ENCODE data around the gene RASGEF1B. TPM values are rescaled to one million over a fixed set of nuclear protein-coding genes. Genes with fewer than 3 reads are reported as not detected.
"Not testable (repeated sequence)": the region's sequence is repeated elsewhere in the genome, so short reads cannot be mapped to it uniquely, and the experiment has no call there.

Gene RASGEF1B
- total RNA-seq, 2 donors from 2014 or later: 4.3 to 8.6 TPM

DNA sequence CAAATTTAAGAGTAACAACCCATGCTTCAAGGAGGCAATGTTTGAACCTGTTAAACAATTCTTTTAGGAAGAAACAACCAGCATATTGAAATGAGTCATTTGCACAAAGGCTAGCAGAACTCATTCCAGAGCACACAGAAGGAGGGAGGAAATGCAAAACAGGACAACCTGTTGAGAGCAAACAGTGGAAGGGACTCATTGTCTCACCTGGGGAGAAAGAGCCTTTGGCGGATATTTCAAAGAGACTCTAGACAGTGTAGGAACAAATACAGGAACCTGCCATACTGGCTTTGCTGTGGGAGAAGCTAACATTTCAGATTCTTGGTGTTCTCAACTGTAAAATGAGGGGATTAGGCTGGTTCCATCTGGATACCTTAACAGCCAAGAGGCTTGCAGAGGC lies 14.8 kb upstream of the RASGEF1B start:
- Histone ChIP-seq H3K36me3 (replicated peaks in 1 of 2; ENCODE audit: insufficient read depth in 1 of 2, low read depth in 2 of 2) (no peaks in the 10 kb centered on the region), H3K4me1 (no peaks in the 10 kb centered on the region), H3K27me3 (no peaks in the 10 kb centered on the region), H3K4me3 (no peak overlapping the region), H3K9me3 (no peaks in the 10 kb centered on the region), H3K27ac (no peak overlapping the region)
- 71 to 100% methylated on average over 1 of the region's 1 CpG for WGBS, 2 donors
- intact Hi-C loops (cut with DNase I): no loop called here
- ATAC-seq (no peak), DNase-seq (no peak)
- no peak for TF ChIP-seq POLR2A (IDR thresholded peaks at IDR 0.05)
- TF ChIP-seq, protein P1, sequence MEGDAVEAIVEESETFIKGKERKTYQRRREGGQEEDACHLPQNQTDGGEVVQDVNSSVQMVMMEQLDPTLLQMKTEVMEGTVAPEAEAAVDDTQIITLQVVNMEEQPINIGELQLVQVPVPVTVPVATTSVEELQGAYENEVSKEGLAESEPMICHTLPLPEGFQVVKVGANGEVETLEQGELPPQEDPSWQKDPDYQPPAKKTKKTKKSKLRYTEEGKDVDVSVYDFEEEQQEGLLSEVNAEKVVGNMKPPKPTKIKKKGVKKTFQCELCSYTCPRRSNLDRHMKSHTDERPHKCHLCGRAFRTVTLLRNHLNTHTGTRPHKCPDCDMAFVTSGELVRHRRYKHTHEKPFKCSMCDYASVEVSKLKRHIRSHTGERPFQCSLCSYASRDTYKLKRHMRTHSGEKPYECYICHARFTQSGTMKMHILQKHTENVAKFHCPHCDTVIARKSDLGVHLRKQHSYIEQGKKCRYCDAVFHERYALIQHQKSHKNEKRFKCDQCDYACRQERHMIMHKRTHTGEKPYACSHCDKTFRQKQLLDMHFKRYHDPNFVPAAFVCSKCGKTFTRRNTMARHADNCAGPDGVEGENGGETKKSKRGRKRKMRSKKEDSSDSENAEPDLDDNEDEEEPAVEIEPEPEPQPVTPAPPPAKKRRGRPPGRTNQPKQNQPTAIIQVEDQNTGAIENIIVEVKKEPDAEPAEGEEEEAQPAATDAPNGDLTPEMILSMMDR (IDR thresholded peaks at IDR 0.05): no peak

DNA sequence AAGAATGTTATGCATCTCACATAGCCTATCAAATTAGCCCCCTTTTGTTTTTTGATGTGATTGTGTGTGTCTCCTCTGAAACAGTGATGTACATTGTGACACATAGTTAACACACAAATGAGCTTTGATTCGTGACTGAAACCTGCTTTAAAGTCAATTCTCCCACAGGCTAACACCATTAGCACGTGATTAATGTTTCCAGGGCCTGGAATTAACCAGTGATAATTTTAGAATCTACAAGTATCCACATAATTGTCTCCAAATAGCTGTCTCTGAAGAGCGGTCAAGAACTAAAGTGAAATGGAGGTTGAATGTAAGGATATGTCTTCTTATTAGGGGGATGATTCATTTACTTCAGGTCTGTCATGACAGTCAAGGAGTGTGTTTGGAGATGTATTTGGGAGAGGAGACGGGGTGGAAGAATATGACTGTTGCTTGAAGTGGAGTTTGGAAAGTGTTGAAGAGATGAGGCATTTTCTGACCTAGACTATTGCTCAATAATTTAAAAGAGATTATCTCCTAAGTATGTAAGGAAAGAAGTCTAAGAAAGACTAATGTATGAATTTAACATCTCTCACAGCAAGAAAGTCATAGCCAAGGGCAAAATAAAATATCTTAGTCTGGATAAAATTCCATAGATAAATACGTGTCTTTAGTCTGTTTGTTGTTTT lies 13.7 kb upstream of the RASGEF1B start:
- Histone ChIP-seq H3K36me3 (replicated peaks in 1 of 2; ENCODE audit: insufficient read depth in 1 of 2, low read depth in 2 of 2) (no peaks in the 10 kb centered on the region), H3K4me1 (no peaks in the 10 kb centered on the region), H3K27me3 (no peaks in the 10 kb centered on the region), H3K4me3 (no peak overlapping the region), H3K9me3 (no peaks in the 10 kb centered on the region), H3K27ac (no peak overlapping the region)
- 59 to 60% methylated on average over 5 of the region's 5 CpGs for WGBS, 2 donors
- intact Hi-C loops (cut with DNase I): no loop called here
- TF ChIP-seq, protein P1 (IDR thresholded peaks at IDR 0.05): no peak
- TF ChIP-seq POLR2A (IDR thresholded peaks at IDR 0.05): no peak
- ATAC-seq (no peak), DNase-seq (no peak)

GRCh38 chr4:81482326-81482725 lies 10.6 kb upstream of the RASGEF1B start:
- no peaks in the 10 kb centered on the region for H3K36me3 ChIP-seq (replicated peaks in 1 of 2; ENCODE audit: insufficient read depth in 1 of 2, low read depth in 2 of 2)
- H3K4me3 ChIP-seq: no peak overlapping the region
- intact Hi-C loops (cut with DNase I): no loop called here
- H3K27ac ChIP-seq: no peak overlapping the region
- no peaks in the 10 kb centered on the region for H3K9me3 ChIP-seq
- ATAC-seq: no peak
- H3K27me3 ChIP-seq: no peaks in the 10 kb centered on the region
- DNase-seq: no peak
- H3K4me1 ChIP-seq: no peaks in the 10 kb centered on the region
- no peak for TF ChIP-seq POLR2A (IDR thresholded peaks at IDR 0.05)
- TF ChIP-seq, protein P1 (IDR thresholded peaks at IDR 0.05): no peak
- WGBS, 2 donors: 75 to 83% methylated on average over 3 of the region's 3 CpGs

GRCh38 chr4:81481151-81481550 lies 9.4 kb upstream of the RASGEF1B start:
- Histone ChIP-seq H3K36me3 (replicated peaks in 1 of 2; ENCODE audit: insufficient read depth in 1 of 2, low read depth in 2 of 2) (no peaks in the 10 kb centered on the region), H3K9me3 (no peaks in the 10 kb centered on the region), H3K4me1 (no peaks in the 10 kb centered on the region), H3K4me3 (no peak overlapping the region), H3K27me3 (no peaks in the 10 kb centered on the region), H3K27ac (no peak overlapping the region)
- 38 to 46% methylated on average over 3 of the region's 3 CpGs for WGBS, 2 donors
- DNase-seq (no peak), ATAC-seq (no peak)
- intact Hi-C loops (cut with DNase I): no loop called here
- TF ChIP-seq, protein P1 (IDR thresholded peaks at IDR 0.05): no peak
- TF ChIP-seq POLR2A (IDR thresholded peaks at IDR 0.05): no peak

DNA sequence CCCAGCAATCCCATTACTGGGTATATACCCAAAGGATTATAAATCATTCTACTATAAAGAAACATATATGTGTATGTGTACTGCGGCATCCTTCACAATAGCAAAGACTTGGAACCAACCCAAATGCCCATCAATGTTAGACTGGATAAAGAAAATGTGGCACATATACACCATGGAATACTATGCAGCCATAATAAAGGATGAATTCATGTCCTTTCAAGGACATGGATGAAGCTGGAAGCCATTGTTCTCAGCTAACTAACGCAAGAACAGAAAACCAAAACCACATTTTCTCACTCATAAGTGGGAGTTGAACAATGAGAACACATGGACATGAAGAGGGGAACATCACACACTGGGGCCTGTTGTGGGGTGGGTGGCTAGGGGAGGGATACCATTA lies 7.9 kb upstream of the RASGEF1B start:
- intact Hi-C loops (cut with DNase I); H3K27ac ChIP-seq; H3K27me3 ChIP-seq; DNase-seq; ATAC-seq; H3K4me1 ChIP-seq; H3K9me3 ChIP-seq; H3K4me3 ChIP-seq; H3K36me3 ChIP-seq (replicated peaks in 1 of 2; ENCODE audit: insufficient read depth in 1 of 2, low read depth in 2 of 2): not testable (repeated sequence)
- WGBS, 2 donors: 39 to 65% methylated on average over 2 of the region's 2 CpGs

DNA sequence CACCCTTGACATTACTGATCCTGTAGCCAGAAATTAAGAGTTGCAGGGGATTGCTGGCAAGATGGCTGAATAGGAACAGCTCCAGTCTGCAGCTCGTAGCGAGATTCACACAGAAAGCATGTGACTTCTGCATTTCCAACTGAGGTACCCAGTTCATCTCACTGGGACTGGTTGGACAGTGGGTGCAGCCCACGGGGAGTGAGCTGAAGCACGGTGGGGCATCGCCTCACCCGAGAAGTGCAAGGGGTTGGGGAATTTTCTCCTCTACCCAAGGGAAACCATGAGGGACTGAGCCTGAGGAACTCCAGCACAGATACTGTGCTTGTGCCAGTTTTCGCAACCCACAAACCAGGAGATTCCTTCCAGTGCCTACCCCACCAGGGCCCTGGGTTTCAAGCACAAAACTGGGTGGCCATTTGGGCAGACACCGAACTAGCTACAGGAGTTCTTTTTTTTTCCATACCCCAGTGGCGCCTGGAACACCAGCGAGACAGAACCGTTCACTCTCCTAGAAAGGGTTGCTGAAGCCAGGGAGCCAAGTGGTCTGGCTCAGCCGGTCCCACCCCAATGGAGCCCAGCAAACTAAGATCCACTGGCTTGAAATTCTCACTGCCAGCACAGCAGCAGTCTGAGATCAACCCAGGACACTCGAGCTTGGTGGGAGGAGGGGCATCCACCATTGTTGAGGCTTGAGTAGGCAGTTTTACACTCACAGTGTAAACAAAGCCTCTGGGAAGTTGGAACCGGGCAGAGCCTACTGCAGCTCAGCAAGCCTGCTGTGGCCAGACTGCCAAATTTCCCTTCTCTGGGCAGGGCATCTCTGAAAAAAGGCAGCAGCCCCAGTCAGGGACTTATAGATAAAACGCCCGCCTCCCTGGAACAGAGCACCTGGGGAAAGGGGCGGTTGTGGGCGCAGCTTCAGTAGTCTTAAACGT lies 1.9 kb upstream of the RASGEF1B start:
- peaks cover 15% of the 10 kb centered on the region for H3K4me1 ChIP-seq
- peak in 3 of 4 donors; percentile 13 to 16 (median 15) for DNase-seq
- H3K27me3 ChIP-seq; intact Hi-C loops (cut with DNase I); ATAC-seq; H3K9me3 ChIP-seq; H3K4me3 ChIP-seq; H3K27ac ChIP-seq; H3K36me3 ChIP-seq (replicated peaks in 1 of 2; ENCODE audit: insufficient read depth in 1 of 2, low read depth in 2 of 2): not testable (repeated sequence)
- WGBS, 2 donors: 73 to 81% methylated on average over 18 to 19 of the region's 19 CpGs

Measured in body of pancreas (tissue), 4 donors.